ENCODE measurements around the gene SEPTIN5.
"Not testable (repeated sequence)": the region's sequence is repeated elsewhere in the genome, so short reads cannot be mapped to it uniquely, and the experiment has no call there.

Gene SEPTIN5

DNA sequence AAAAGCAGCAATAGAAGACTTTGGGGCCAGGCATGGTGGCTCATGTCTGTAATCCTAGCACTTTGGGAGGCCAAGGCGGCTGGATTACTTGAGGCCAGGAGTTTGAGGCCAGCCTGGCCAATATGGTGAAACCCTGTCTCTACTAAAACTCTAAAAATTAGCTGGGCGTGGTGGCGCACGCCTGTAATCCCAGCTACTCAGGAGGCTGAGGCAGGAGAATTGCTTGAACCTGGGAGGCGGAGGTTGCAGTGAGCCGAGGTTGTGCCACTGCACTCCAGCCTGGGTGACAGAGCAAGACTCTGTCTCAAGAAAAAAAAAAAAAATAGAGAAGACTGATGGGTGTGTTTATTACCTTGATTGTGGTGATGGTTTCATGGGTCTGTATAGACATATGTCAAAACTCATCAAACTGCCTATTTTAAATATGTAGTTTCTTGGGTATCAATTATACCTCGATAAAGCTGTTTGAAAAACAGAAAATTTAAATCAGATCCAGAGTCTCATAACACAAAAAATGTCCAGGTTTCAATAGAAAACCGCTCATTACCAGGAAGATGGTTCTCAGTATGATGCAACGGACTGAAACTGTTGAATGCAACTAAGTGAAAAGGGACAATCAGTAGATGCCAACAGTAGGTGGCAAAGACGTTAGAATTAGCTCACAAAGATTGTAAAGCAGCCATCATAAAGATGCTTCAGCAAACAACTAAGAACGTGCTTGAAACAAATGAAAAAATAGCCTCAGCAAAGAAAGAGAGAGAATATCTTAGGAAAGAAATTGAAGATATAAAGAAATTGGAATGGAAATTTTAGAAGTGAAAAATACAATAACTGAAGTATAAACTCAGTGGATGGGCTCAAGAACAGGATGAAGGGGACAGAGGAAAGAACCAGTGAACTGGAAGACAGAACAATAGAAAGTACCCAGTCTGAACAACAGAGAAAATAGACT is 33.1 kb upstream of the SEPTIN5 start:
- FAIRE-seq, result no peak

DNA sequence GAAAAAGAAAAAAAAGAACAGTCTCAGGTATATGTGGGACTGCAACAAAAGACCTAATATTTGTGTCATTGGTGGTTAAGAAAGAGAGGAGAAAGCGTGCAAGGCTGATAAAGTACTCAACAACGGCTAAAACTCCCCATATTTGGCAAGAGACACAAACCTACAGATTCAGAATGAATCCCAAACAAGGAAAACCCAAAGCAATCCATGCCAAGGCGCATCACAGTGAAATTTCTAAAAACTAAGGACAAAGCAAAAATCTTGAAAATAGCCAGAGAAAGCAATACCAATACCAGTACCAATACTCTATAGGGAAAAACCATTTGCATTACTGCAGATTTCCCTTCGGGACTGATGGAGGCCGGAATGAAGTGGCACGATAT is 32.4 kb upstream of the SEPTIN5 start:
- FAIRE-seq, result no peak

DNA sequence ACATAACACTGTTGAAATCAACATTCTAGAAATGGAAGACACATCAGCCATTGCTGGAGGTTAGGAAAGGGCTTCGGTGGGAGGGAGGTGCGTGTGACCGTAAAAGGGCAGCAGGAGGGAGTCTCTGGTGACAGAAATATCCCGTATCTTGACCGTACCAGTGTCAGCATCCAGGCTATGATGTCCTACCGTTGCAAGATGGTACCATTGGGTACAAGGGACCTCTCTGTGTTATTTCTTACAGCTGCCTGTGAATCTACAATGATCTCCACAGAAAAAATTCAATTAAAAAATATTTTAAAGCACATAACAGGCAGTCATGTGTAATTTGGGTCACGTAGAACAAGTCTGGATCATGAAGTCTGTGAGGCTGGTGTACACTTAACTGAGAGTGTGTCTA is 27.4 kb upstream of the SEPTIN5 start:
- no peak for FAIRE-seq

DNA sequence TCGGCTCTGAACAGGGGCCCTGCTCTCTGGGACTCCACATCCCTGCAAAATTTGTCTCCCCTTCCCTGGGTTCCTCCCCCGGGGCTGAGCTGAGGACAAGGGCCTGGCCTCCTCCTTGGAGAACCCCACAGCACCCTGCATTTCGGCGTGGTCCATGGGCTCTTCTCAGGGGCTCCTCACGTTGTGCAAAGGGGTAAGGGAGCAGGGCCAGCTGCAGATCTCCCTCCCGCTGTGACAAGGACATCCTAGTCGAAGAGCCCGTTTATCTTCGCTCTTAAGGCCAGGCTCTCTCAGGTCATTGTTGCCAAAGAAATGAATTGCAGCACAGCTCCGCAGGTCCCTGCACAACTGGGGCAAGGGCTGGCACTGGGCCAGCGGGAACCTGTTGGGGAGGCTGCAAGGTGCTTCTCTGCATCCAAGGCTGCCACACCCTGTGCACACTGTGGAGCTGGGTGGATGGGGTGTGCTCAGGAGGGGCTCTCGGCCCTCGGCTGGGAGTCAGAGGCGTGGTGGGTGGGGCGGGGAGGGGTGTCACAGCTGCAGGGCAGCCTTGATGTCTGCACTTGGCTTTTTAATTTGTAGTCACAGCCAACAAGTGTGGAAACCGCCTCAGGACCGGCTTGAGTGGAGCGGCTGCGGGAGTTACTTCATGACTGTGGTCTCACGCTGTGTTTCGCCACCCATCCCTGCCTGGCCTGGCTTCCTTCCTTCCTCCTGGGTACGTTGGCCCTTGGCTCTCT is 26.6 kb upstream of the SEPTIN5 start:
- FAIRE-seq, result no peak

DNA sequence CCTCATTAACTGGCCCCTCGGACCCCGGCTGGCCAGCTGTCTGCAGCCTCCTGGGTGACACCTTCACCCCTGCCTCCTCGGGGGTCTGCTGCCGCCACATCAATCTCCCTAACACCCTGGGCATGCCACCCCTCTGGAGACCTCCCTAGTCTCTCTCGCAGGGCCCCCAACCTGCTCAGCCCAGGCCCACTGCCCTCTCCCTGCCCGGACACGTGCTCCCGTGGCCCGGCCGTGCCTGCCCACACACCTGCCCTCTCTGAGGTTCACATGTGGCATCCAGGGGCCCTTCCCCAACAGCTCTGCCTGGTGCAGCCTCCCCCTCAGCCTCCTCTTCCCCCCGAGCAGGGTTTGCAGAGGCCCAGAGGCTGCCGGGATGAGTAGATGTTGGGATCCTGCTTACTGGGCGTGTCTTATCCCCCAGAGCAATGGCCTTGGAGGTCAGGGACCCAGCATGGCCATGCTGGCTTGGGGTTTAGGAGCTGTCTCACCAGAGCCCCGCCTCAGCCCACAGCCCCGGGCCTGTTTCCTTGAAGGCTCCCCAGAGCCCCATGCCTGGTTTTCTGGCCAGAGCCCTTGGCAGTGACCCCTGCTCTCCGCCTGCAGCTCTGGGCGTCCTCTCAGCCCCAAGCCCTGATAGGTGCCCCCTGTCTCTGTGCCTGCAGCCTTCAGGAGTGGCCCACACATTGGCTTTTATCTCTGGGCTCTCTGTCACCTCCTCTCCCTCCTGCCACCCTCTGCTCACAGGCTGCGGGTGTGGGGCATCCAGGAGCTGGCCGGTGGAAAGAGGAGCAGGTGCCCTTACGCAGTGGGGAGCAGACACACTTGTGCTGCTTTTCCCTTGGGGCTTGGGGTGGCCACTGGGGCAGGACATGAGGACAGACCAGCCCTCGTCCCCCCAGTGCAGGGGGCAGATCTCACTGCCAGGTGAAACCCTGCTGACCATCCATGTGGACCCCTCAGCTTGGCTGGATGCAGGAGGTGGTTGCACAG is 25.7 kb upstream of the SEPTIN5 start:
- no peak for FAIRE-seq

DNA sequence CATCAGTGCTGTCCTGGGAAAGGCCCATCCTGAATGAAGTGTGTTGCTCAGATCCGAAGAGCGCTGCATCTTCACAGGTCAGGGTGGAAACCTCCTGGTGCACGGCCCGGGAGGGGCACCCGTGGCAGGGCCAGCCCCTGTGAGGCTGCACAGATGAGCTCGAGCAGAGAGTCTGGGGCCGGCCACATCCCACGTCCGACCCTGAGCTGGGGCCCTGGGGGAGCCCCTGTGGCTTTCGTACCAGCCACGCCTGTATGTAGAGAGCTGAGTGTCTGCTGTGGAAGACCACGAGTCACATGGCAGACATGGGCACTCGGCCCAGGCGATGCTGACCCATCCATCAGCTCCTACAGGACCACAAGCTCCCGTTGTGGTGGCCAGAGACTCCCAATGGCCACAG is 24.9 kb upstream of the SEPTIN5 start:
- no peak for FAIRE-seq

DNA sequence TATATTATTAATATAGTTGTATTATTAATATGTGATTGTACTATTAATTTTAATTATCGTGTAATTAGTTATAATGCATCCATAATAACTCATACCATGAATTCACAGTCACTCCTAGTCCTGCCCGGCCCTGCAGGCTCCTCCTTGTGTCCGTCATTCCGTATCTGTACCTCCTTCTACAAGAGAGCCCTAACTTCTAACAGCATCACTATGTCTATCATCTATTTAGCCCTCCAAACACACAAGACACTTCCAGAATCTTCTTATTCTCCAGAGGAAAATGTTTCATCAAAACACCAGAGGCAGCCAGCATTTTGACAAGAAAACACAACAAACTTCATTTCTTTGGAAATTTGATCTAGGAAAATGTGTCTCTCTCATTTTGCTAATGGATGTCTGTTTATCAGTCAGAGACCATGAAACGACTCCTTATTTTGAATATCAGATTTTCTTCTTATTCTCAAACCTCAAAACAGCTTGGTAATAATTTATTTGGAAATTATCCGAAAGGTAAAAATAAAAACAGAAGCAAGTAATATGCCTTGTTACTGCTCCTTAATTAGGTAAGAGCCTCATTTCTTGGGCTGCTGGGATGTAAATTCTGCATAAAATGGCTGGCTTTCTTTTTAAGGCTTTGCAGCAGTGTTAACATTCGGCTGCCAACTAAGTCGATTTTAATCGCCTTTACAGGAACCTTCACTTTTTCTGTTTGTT is 23.1 kb upstream of the SEPTIN5 start:
- FAIRE-seq, result no peak

DNA sequence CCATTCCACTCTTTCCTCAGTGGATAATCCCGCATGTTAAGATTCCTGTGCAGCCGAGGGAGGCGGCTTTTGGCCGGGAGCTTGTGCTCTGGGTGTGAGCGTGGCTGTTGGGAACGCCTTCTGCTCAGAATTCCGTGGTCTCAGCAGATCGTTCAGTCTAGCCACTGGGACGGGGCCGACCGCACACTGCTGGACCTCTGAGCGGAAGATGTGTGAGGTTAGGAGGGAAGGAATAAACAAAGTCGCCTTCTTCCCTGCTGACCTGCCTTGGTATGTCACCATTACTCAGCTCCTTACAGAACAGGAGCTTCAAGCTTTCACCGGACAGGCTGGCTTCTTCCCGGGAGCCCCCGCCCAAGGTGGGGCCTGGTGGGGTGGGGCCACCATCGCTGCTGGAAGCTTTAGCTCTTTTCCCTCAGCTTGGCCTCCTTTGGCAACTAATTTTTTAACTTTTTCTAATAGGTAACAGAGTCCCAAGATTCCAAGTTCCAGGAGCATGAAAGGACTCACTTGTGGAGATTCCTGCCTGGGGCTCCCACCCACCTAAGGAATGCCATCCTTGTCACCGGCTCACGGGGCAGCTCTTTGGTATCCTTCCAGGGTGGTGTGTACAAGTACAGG is 22.5 kb upstream of the SEPTIN5 start:
- FAIRE-seq, result no peak

DNA sequence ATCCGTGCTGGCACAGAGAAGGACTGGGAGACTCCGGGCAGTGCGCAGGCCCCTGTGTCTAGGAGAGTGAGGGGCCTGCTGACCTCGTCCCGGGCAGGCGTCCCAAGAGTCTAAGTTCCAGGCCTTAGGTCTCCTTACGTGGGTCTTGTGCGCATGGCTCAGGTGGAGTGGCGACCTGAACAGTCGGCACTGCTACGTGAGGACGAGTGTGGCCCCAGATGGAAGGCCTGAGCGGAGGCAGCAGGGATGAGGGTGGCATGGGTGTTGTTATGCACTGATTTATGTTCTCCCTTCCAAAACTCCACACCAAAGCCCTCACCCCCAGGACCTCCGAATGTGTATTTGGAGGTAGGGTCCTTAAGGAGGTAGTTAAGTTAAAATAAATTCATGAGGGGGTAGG is 20.7 kb upstream of the SEPTIN5 start:
- no peak for FAIRE-seq

DNA sequence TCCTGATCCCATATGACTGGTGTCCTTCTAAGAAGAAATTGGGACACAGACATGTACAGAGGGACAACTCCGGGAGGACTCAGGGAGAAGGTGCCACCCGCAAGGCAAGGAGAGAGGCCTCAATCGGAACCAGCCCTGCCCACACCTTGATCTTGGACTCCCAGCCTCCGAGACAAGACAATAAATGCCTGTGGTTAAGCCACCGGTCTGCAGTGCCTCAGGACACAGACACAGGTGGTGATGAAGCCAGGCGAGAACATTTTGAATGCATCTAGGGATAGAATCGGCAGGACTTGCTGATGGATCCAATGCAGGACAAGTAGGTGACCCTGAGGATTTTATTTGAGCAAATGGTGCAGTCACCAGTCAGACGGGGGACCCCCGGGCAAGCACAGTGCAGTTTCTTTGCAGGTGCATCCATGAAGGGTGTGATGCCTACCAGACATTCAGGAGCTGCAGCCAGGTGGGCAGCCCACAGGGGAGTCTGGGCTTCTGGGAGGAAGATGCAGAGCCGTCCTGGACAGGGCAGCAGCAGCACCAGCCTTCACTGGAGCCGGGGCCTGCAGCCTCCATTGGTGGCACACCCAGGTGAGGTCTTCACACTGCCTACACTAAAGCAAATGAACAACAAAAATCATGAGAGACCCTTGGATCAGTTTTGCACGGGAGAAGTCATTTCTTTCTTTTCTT is 20.2 kb upstream of the SEPTIN5 start:
- FAIRE-seq, result no peak

DNA sequence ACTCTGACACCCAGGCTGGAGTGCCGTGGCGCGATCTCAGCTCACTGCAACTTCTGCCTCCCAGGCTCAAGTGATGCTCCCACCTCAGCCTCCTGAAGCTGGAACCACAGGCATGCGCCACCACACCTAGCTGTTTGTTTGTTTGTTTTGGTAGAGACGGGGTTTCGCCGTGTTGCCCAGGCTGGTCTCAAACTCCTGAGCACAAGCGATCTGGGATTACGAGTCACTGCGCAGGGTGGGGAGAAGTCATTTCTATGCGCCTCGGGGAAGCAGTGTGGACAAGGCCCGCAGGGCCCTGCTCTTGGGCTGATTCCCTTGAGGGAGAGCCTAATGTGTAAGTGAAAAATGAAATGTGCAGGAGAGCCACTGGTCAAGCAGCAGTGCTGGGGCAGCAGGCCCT is 19.6 kb upstream of the SEPTIN5 start:
- no peak for FAIRE-seq

DNA sequence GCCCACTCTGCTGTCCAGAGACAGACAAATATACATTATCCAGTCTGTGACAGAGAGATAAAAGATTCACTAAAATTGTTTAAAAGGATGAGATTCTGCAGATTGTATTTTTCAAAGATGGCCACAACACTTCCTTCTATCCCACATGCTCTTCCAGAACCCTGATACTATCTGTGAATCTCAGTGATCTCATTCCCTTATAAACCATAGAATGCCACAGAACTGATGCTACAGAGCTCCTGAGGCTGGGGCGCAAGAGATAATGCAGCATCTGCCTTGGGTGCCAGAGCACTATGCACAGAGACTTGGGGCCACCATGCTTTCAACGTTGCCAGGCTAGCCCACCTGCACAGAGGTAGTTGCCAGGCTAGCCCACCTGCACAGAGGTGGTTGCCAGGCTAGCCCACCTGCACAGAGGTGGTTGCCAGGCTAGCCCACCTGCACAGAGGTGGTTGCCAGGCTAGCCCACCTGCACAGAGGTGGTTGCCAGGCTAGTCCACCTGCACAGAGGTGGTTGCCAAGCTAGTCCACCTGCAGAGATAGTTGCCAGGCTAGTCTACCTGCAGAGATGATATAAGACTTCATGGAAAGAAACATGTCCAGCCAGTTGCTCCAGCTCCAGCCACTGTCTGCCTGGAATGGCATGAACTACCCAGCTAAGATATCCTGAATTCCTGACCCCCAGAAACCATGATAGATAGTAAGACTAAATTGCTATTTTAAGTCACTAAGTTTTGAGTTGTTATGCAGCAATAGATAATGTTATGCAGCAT is 17.6 kb upstream of the SEPTIN5 start:
- no peak for FAIRE-seq

DNA sequence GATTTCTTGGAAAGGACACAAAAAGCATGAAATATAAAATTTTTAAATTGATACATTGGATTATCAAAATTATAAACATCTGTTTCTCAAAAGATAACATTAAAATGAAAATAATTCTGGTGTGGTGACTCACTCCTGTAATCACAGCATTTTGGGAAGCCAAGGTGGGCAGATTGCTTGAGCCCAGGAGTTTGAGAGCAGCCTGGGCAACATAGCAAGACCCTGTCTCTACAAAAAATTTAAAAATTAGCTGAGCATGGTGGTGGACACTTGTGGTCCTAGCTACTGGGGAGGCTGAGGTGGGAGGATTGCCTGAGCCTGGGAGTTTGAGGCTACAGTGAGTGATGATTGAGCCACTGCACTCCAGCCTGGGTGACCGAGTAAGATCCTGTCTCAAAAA is 16.4 kb upstream of the SEPTIN5 start:
- FAIRE-seq, result not testable (repeated sequence)

DNA sequence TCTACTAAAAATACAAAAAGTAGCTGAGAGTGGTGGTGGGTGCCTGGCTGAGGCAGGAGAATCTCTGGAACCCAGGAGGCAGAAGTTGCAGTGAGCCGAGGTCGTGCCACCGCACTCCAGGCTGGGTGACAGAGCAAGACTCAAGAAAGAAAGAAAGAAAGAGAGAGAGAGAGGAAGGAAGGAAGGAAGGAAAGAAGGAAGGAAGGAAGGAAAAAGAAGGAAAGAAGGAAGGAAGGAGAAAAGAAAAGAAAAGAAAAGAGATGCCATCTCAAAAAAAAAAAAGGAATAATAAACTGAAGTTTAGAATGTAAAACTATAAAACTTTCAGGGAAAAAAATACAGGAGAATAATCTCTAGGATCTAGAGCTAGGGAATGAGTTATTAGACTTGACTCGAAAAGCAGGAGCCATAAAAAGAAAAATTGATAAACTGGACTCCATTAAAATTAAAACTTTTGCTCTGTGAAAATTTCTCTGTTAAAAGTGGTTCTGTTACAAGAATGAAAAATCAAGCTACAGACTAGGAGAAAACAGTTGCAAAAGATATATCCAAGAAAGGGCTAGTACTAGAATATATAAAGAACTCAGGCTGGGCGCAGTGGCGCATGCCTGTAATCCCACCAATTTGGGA is 13.4 kb upstream of the SEPTIN5 start:
- FAIRE-seq, result no peak

DNA sequence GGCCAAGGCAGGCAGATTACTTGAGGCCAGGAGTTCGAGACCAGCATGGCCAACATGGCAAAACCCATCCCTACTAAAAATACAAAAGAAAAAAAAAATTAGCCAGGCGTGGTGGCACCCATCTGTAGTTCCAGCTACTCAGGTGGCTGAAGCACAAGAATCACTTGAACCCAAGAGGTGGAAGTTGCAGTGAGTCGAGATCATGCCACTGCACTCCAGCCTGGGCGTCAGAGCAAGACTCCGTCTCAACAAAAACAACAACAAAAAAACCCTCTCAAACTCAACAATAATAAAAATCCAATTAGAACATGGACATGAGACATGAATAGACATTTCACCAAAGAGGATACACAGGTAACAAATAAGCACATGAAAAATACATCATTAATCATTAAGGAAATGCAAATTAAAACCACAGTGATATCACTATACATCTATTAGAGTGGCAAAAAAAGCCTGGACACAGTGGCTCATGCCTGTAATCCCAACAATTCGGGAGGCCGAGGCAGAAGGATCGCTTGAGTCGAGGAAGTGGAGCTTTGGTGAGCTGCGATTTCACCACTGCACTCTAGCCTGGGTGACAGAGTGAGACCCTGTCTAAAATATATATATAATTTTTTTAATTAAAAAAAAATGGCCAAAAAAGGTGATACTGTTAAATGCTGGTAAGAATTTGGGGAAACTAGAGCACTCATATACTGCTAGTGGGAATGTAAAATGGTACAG is 12.7 kb upstream of the SEPTIN5 start:
- FAIRE-seq, result no peak

DNA sequence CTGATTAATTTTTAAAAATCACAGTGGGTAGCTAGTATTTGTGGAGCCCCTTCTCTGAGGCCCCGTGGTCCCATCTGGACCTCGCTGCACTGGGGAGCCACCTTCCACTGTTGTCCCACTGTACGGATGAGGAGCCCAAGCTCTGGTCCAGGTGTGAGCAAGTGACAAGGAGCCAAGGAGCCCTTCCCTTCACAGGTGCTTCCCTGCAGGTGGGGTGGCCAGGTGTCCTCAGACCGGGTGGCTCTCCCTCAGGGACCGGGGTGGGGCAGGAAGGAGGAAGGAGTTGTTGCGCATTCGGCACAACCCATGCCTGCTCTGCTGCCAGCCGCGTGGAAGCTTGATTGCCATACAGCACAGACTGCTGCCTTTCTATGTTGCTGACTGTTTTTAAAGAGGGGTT is 10.4 kb upstream of the SEPTIN5 start:
- FAIRE-seq, result no peak

DNA sequence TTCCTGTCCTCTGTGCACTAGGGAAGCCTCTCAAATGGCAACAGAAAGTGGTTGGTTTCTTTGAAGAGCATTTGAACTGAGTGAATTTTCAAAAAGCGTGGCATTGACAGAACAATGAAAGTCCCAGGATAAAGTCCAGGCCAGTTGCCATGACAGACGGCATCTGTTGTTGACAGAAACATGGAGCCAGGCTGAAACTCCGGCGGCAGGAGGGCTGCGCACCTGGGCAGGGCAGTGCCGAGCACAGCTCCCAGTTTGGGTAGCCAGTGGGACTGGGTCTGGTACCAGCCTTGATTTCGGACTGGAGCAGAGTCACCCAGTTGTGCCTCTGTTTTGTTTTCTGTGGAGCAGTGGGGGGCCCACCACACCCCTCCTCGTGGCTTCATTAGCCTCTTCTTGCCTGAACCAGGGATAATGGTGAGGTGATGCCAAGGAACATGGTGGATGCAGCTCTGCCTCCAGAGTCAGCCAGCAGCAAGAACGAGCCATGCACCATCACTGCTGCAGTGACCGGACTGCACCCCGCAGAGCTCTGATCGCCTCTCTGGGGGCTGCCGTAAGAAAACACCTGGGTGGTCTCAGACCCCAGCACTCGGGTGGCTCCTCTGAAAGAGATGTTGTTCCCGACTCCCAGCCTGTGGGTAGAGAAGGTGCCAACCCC is 9.8 kb upstream of the SEPTIN5 start:
- FAIRE-seq, result no peak

DNA sequence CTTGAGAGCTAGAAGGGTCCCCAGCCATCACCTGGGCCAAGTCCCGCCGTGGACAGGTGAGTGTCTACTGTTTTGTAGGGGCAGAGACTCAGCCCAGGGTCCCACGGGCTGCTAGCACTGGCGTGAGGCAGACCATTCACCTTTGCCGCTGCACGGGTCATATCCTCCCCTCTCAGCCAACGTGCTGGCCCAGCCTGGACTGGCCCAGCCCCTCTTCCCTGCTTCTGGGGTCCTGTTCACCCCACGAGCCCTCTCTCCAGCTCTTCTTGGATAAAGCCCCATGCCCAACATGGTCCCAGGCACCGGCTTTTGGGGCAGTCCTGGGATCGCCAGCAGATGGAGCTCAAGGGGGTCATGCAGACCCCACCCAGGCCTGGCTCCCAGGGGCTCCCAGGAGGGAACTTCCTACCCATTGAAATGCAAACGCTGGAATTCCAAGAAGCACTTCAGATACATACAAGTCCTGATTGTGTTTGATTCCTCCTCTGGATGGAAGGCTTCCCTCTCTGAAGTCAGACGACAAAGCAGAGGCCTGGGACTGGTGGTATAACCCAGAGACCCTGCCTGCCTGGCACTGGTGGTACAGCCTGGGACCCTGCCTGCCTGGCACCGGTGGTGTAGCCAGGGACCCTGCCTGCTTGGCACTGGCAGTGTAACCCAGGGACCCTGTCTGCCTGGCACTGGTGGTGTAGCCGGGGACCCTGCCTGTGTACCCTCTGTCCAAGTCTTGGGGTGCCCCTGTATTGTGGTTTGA is 8.9 kb upstream of the SEPTIN5 start:
- no peak for FAIRE-seq

All from A204.1 (cell line).